ENCODE results near the gene ADCK1. TPM values are rescaled to one million over a fixed set of nuclear protein-coding genes. Genes with fewer than 3 reads are reported as not detected.

The ADCK1 gene
- total RNA-seq, 2 experiments from 2014 or later: 7.5 to 9.6 TPM

GRCh38 chr14:77892890-77893484 is 93.1 kb downstream of the ADCK1 start:
- ChIA-PET CTCF (ENCODE audit: unreplicated experiment) (no interaction called here), POLR2A (interaction anchor here (0.6 to 0.7 kb wide), 2 partner anchors 66 to 132 kb away, joined by 3 to 4 read pairs; no protein-coding TSS in a partner anchor)
- Histone ChIP-seq H3K9me2 (ENCODE audit: insufficient read depth, low read length) (no peaks in the 10 kb centered on the region), H4K20me1 (ENCODE audit: insufficient read depth, low read length) (no peaks in the 10 kb centered on the region), H2AFZ (ENCODE audit: low read length) (no peak overlapping the region), H3K27ac (ENCODE audit: low read depth, low read length, poor library complexity, severe bottlenecking) (no peak overlapping the region), H3K9me3 (ENCODE audit: low read length) (no peaks in the 10 kb centered on the region), H3K4me2 (ENCODE audit: low read length) (no peak overlapping the region), H3K4me3 (ENCODE audit: low read depth, low read length, poor library complexity, severe bottlenecking) (no peak overlapping the region), H3K36me3 (ENCODE audit: insufficient read depth, low read length) (no peaks in the 10 kb centered on the region), H3K79me2 (ENCODE audit: insufficient read depth, low read depth, low read length) (no peaks in the 10 kb centered on the region), H3K4me1 (ENCODE audit: insufficient read depth, low read length, poor library complexity, severe bottlenecking) (no peaks in the 10 kb centered on the region)
- intact Hi-C loops (cut with micrococcal nuclease; ENCODE audit: unreplicated experiment): no loop called here
- DNase-seq (ENCODE audit: low spot score): no peak
- no TSS peak for BruUV-seq (replicated peaks)
- TF ChIP-seq, protein P1, sequence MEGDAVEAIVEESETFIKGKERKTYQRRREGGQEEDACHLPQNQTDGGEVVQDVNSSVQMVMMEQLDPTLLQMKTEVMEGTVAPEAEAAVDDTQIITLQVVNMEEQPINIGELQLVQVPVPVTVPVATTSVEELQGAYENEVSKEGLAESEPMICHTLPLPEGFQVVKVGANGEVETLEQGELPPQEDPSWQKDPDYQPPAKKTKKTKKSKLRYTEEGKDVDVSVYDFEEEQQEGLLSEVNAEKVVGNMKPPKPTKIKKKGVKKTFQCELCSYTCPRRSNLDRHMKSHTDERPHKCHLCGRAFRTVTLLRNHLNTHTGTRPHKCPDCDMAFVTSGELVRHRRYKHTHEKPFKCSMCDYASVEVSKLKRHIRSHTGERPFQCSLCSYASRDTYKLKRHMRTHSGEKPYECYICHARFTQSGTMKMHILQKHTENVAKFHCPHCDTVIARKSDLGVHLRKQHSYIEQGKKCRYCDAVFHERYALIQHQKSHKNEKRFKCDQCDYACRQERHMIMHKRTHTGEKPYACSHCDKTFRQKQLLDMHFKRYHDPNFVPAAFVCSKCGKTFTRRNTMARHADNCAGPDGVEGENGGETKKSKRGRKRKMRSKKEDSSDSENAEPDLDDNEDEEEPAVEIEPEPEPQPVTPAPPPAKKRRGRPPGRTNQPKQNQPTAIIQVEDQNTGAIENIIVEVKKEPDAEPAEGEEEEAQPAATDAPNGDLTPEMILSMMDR (conservative IDR thresholded peaks at IDR 0.05; ENCODE audit: low read length): no peak
- no peak for TF ChIP-seq EZH2phosphoT487 (IDR thresholded peaks at IDR 0.05; ENCODE audit: borderline replicate concordance, low read depth, low read length)

- Histone ChIP-seq H3K79me2 (ENCODE audit: insufficient read depth, low read depth, low read length) (no peaks in the 10 kb centered on the region), H3K36me3 (ENCODE audit: insufficient read depth, low read length) (no peaks in the 10 kb centered on the region), H4K20me1 (ENCODE audit: insufficient read depth, low read length) (no peaks in the 10 kb centered on the region), H3K4me2 (ENCODE audit: low read length) (no peak overlapping the region), H3K9me3 (ENCODE audit: low read length) (no peaks in the 10 kb centered on the region), H3K4me1 (ENCODE audit: insufficient read depth, low read length, poor library complexity, severe bottlenecking) (no peaks in the 10 kb centered on the region), H3K4me3 (ENCODE audit: low read depth, low read length, poor library complexity, severe bottlenecking) (no peak overlapping the region), H2AFZ (ENCODE audit: low read length) (no peak overlapping the region), H3K9me2 (ENCODE audit: insufficient read depth, low read length) (no peaks in the 10 kb centered on the region), H3K27ac (ENCODE audit: low read depth, low read length, poor library complexity, severe bottlenecking) (no peak overlapping the region)
- POLR2A ChIA-PET: interaction anchor here (0.6 kb wide), 1 partner anchor 91 kb away, joined by 4 read pairs; no protein-coding TSS in a partner anchor
- no peak for DNase-seq (ENCODE audit: low spot score)
- CTCF ChIA-PET (ENCODE audit: unreplicated experiment): no interaction called here
- no TSS peak for BruUV-seq (replicated peaks)
- TF ChIP-seq, protein P1 (conservative IDR thresholded peaks at IDR 0.05; ENCODE audit: low read length): no peak
- TF ChIP-seq EZH2phosphoT487 (IDR thresholded peaks at IDR 0.05; ENCODE audit: borderline replicate concordance, low read depth, low read length): no peak
- intact Hi-C loops (cut with micrococcal nuclease; ENCODE audit: unreplicated experiment): no loop called here
These were observed 97.5 kb downstream of the ADCK1 start for GRCh38 chr14:77897374-77897773.

GRCh38 chr14:77902811-77903210 is 102.9 kb downstream of the ADCK1 start:
- no peaks in the 10 kb centered on the region for H3K36me3 ChIP-seq (ENCODE audit: insufficient read depth, low read length)
- CTCF ChIA-PET (ENCODE audit: unreplicated experiment): no interaction called here
- BruUV-seq (replicated peaks): no TSS peak

More at GRCh38 chr14:77902811-77903210, 102.9 kb downstream of the ADCK1 start:
- H3K4me2 ChIP-seq (ENCODE audit: low read length): no peak overlapping the region
- DNase-seq (ENCODE audit: low spot score): no peak
- no peaks in the 10 kb centered on the region for H3K9me2 ChIP-seq (ENCODE audit: insufficient read depth, low read length)
- H3K79me2 ChIP-seq (ENCODE audit: insufficient read depth, low read depth, low read length): no peaks in the 10 kb centered on the region
- H4K20me1 ChIP-seq (ENCODE audit: insufficient read depth, low read length): no peaks in the 10 kb centered on the region
- H3K4me1 ChIP-seq (ENCODE audit: insufficient read depth, low read length, poor library complexity, severe bottlenecking): no peaks in the 10 kb centered on the region
- H3K9me3 ChIP-seq (ENCODE audit: low read length): no peaks in the 10 kb centered on the region
- intact Hi-C loops (cut with micrococcal nuclease; ENCODE audit: unreplicated experiment): no loop called here
- no peak overlapping the region for H2AFZ ChIP-seq (ENCODE audit: low read length)
- no peak for TF ChIP-seq EZH2phosphoT487 (IDR thresholded peaks at IDR 0.05; ENCODE audit: borderline replicate concordance, low read depth, low read length)
- TF ChIP-seq, protein P1 (conservative IDR thresholded peaks at IDR 0.05; ENCODE audit: low read length): no peak
- POLR2A ChIA-PET: interaction anchor here (0.9 kb wide), 1 partner anchor 212 kb away, joined by 4 read pairs; no protein-coding TSS in a partner anchor
- no peak overlapping the region for H3K4me3 ChIP-seq (ENCODE audit: low read depth, low read length, poor library complexity, severe bottlenecking)
- no peak overlapping the region for H3K27ac ChIP-seq (ENCODE audit: low read depth, low read length, poor library complexity, severe bottlenecking)
